ENCODE measurements around the gene LRFN5.
"Not testable (repeated sequence)": the region's sequence is repeated elsewhere in the genome, so short reads cannot be mapped to it uniquely, and the experiment has no call there.

The LRFN5 gene
- total RNA-seq, result 0 to 0.04 reads per million in 2 donors

GRCh38 chr14:41606532-41607303 is at the start of gene LRFN5:
Gene LRFN5, plus strand, starts transcription at chr14:41606876.
- DNase-seq, result no peak

GRCh38 chr14:41558490-41558889 is 48.2 kb upstream of the LRFN5 start:
- no peak for DNase-seq

- not testable (repeated sequence) for DNase-seq
Observed at GRCh38 chr14:41566864-41567263, 39.8 kb upstream of the LRFN5 start.

- no peak for DNase-seq
Observed at GRCh38 chr14:41568979-41569378, 37.7 kb upstream of the LRFN5 start.

GRCh38 chr14:41570415-41571155 is 36.1 kb upstream of the LRFN5 start:
- DNase-seq, result no peak

GRCh38 chr14:41586237-41586636 is 20.4 kb upstream of the LRFN5 start:
- no peak for DNase-seq

- no peak for DNase-seq
Observed at GRCh38 chr14:41597647-41598046, 9.0 kb upstream of the LRFN5 start.

- DNase-seq, result not testable (repeated sequence)
Observed at GRCh38 chr14:41599805-41600385, 6.8 kb upstream of the LRFN5 start.

GRCh38 chr14:41604721-41605531 is 1.8 kb upstream of the LRFN5 start:
- no peak for DNase-seq

GRCh38 chr14:41605550-41606281 is 960 bp upstream of the LRFN5 start:
- no peak for DNase-seq

GRCh38 chr14:41606282-41606531 is 469 bp upstream of the LRFN5 start:
- no peak for DNase-seq

- DNase-seq, result no peak
Observed at GRCh38 chr14:41607304-41607775, 664 bp downstream of the LRFN5 start.

GRCh38 chr14:41607966-41608663 is 1.4 kb downstream of the LRFN5 start:
- DNase-seq, result no peak

GRCh38 chr14:41608681-41609390 is 2.2 kb downstream of the LRFN5 start:
- DNase-seq, result no peak

GRCh38 chr14:41609704-41610183 is 3.1 kb downstream of the LRFN5 start:
- DNase-seq, result no peak

GRCh38 chr14:41615011-41615595 is 8.4 kb downstream of the LRFN5 start:
- DNase-seq, result no peak

GRCh38 chr14:41623736-41624135 is 17.1 kb downstream of the LRFN5 start:
- DNase-seq, result no peak

- no peak for DNase-seq
Observed at GRCh38 chr14:41629876-41630275, 23.2 kb downstream of the LRFN5 start.

GRCh38 chr14:41634286-41634685 is 27.6 kb downstream of the LRFN5 start:
- DNase-seq, result no peak
